A673 (cell line): ENCODE data around the gene KCNAB2. TPM values are rescaled to one million over a fixed set of nuclear protein-coding genes. Genes with fewer than 3 reads are reported as not detected.

ENCODE experiments used
- BruUV-seq: library from RNA; stranded (reverse); fragments of 400-500 nt; replicated peaks from 2 replicates; lab custom pipeline; 2021; lab: Mats Ljungman, UMichigan
- CTCF ChIA-PET: fragments of 300-600 bp; sonication (Branson Sonifier 250); formaldehyde crosslinking; loops from one replicate; lab custom pipeline; 2022; ENCODE audit warnings: antibody characterized with exemption; lab: Charles Lee
- POLR2A ChIA-PET: fragments of 300-600 bp; sonication (Branson Sonifier 250); formaldehyde crosslinking; loops from one replicate; lab custom pipeline; 2022; ENCODE audit warnings: antibody characterized with exemption; ENCODE audit not compliant: low non-redundant PET; lab: Charles Lee
- DNase-seq: peaks from one replicate; pipeline ENCODE4 v3.0.0-alpha.2; 2015; ENCODE audit warnings: low spot score
- H3K27ac ChIP-seq: fragments of 200-600 bp; sonication (generic); 2 replicates; pipeline ENCODE4 v1.5.1; 2016; ENCODE audit warnings: mixed run types, low read depth, mild to moderate bottlenecking, mixed read lengths, antibody characterized with exemption, low read length; ENCODE audit not compliant: poor library complexity, severe bottlenecking
- H3K27me3 ChIP-seq: fragments of 200-600 bp; sonication (generic); replicated peaks from 2 replicates; pipeline ENCODE4 v1.6.1; 2017; ENCODE audit warnings: mixed run types, low read depth, mild to moderate bottlenecking, mixed read lengths, antibody characterized with exemption, low read length; ENCODE audit not compliant: insufficient read depth, poor library complexity
- H3K36me3 ChIP-seq: fragments of 200-600 bp; sonication (generic); 2 replicates; pipeline ENCODE4 v1.6.1; 2016; ENCODE audit warnings: mixed run types, mild to moderate bottlenecking, mixed read lengths, antibody characterized with exemption, low read length; ENCODE audit not compliant: insufficient read depth, poor library complexity, severe bottlenecking
- H3K4me1 ChIP-seq: fragments of 200-600 bp; sonication (generic); 2 replicates; pipeline ENCODE4 v1.6.1; 2017; ENCODE audit warnings: mixed run types, mild to moderate bottlenecking, mixed read lengths, antibody characterized with exemption, low read length; ENCODE audit not compliant: insufficient read depth, poor library complexity, severe bottlenecking
- H3K4me3 ChIP-seq: fragments of 200-600 bp; sonication (generic); 2 replicates; pipeline ENCODE4 v1.5.1; 2016; ENCODE audit warnings: low read depth, mixed run types, mild to moderate bottlenecking, mixed read lengths, low read length; ENCODE audit not compliant: poor library complexity, severe bottlenecking
- H3K9me3 ChIP-seq: fragments of 200-600 bp; sonication (generic); 2 replicates; pipeline ENCODE4 v1.6.1; 2016; ENCODE audit warnings: mixed run types, low read depth, mild to moderate bottlenecking, mixed read lengths, antibody characterized with exemption, low read length; ENCODE audit not compliant: poor library complexity, severe bottlenecking
- EZH2 ChIP-seq: fragments of 200-600 bp; sonication (generic); IDR thresholded peaks from 2 replicates; pipeline ENCODE4 v1.6.1; 2017; ENCODE audit warnings: borderline replicate concordance, low read depth, mild to moderate bottlenecking, mixed read lengths, antibody characterized with exemption, low read length; ENCODE audit not compliant: poor library complexity, severe bottlenecking
- intact Hi-C: fragments of 100-400 bp; cut with micrococcal nuclease; formaldehyde crosslinking; loops from one replicate; pipeline ENCODE4 v1.10.0; 2022; ENCODE audit not compliant: unreplicated experiment
- total RNA-seq: library from RNA; stranded (reverse); gene quantifications from 2 replicates; pipeline ENCODE4 v1.2.3, GENCODE V29; 2021
- TF ChIP-seq, protein P1 (sequence below): fragments of 300-800, 200-600 bp; sonication (generic); conservative IDR thresholded peaks from 2 replicates; pipeline ENCODE4 v1.5.1; 2017; ENCODE audit warnings: low read depth, mild to moderate bottlenecking, antibody characterized with exemption, low read length, moderate library complexity, mixed read lengths

Gene KCNAB2
- total RNA-seq, 1 experiment from 2014 or later: 6.4 TPM

DNA sequence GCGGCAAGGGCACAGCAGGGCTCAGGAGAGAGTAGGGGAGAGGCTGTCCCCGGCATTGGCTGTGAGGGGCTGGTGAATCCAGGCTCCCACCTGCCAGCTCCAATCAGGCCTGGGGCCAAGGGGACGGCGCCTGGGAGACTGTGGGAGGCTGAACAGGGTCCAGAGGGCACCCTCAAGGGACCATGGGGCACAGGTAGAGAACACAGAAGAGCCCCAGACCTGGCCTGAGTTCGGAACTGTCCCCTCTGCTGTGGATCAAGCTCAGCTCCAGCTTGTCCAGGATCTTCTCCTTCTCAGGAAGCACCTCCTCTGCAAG lies 67.0 kb downstream of the KCNAB2 start:
- Histone ChIP-seq H3K27ac (no peak overlapping the region), H3K36me3 (no peaks in the 10 kb centered on the region), H3K4me3 (no peak overlapping the region), H3K9me3 (no peaks in the 10 kb centered on the region), H3K4me1 (no peaks in the 10 kb centered on the region), H3K27me3 (no peaks in the 10 kb centered on the region)
- BruUV-seq: no TSS peak
- intact Hi-C loops: no loop called here
- no peak for DNase-seq
- TF ChIP-seq, protein P1, sequence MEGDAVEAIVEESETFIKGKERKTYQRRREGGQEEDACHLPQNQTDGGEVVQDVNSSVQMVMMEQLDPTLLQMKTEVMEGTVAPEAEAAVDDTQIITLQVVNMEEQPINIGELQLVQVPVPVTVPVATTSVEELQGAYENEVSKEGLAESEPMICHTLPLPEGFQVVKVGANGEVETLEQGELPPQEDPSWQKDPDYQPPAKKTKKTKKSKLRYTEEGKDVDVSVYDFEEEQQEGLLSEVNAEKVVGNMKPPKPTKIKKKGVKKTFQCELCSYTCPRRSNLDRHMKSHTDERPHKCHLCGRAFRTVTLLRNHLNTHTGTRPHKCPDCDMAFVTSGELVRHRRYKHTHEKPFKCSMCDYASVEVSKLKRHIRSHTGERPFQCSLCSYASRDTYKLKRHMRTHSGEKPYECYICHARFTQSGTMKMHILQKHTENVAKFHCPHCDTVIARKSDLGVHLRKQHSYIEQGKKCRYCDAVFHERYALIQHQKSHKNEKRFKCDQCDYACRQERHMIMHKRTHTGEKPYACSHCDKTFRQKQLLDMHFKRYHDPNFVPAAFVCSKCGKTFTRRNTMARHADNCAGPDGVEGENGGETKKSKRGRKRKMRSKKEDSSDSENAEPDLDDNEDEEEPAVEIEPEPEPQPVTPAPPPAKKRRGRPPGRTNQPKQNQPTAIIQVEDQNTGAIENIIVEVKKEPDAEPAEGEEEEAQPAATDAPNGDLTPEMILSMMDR: no peak
- no peak for TF ChIP-seq EZH2
- ChIA-PET POLR2A (no interaction called here), CTCF (interaction anchor here (0.5 kb wide), 1 partner anchor 369 kb away, joined by 3 read pairs; no protein-coding TSS in a partner anchor)

DNA sequence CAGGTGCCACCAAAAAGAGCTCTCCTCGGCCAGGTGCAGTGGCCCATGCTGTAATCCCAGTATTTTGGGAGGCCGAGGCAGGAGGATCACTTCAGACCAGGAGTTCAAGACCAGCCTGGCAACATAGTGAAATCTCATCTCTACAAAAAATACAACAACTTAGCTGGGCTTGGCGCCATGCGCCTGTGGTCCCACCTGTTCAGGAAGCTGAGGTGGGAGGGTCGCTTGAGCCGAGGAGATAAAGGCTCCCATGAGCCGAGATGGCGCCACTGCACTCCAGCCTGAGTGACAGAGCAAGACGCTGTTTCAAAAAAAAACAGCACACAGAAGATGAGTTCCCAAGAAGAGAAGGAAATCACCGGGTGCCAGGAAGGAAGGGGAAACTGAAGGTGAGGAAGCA lies 67.4 kb downstream of the KCNAB2 start:
- ChIA-PET CTCF (no interaction called here), POLR2A (no interaction called here)
- no peaks in the 10 kb centered on the region for H3K9me3 ChIP-seq
- no peak for DNase-seq
- no TSS peak for BruUV-seq
- no peaks in the 10 kb centered on the region for H3K4me1 ChIP-seq
- no peak for TF ChIP-seq EZH2
- TF ChIP-seq, protein P1: no peak
- no peaks in the 10 kb centered on the region for H3K36me3 ChIP-seq
- intact Hi-C loops: no loop called here
- no peaks in the 10 kb centered on the region for H3K27me3 ChIP-seq
- H3K4me3 ChIP-seq: no peak overlapping the region
- H3K27ac ChIP-seq: no peak overlapping the region

DNA sequence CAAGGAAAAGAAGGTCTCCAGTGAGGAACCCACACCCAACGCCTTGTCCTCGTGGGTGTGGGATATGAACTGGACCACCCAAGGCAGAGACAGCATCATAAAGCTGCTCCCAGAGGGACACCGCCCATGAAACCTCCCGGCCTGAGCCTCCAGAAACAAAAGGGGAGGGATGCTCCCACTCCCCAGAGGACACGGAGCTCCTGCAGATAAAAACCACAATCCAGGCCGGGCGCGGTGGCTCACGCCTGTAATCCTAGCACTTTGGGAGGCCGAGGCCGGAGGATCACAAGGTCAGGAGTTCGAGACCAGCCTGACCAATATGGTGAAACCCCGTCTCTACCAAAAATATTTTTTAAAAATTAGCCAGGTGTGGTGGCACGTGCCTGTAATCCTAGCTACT lies 68.1 kb downstream of the KCNAB2 start:
- Histone ChIP-seq H3K9me3 (no peaks in the 10 kb centered on the region), H3K36me3 (no peaks in the 10 kb centered on the region), H3K27me3 (no peaks in the 10 kb centered on the region), H3K27ac (no peak overlapping the region), H3K4me3 (no peak overlapping the region), H3K4me1 (no peaks in the 10 kb centered on the region)
- intact Hi-C loops: no loop called here
- no peak for DNase-seq
- ChIA-PET POLR2A (no interaction called here), CTCF (no interaction called here)
- BruUV-seq: no TSS peak
- TF ChIP-seq, protein P1: no peak
- no peak for TF ChIP-seq EZH2
